SU-DHL-6 (cell line): Measurements from ENCODE around the gene PTPRH.
"Not testable (repeated sequence)": the region's sequence is repeated elsewhere in the genome, so short reads cannot be mapped to it uniquely, and the experiment has no call there.

ENCODE experiments used
- H2AFZ ChIP-seq: fragments of 200-600 bp; sonication (generic); 2 replicates; pipeline ENCODE4 v1.6.1; 2014; ENCODE audit warnings: low read depth, mild to moderate bottlenecking, moderate library complexity, mixed read lengths, antibody characterized with exemption, low read length; ENCODE audit not compliant: severe bottlenecking
- H3F3A ChIP-seq: fragments of 200-600 bp; shearing (Covaris generic); 2 replicates; pipeline ENCODE4 v1.6.0; 2016; ENCODE audit warnings: antibody characterized with exemption, mild to moderate bottlenecking; ENCODE audit not compliant: insufficient read depth
- H3K27ac ChIP-seq: fragments of 200-600 bp; sonication (generic); 2 replicates; pipeline ENCODE4 v1.5.1; 2016; ENCODE audit warnings: low read depth, mild to moderate bottlenecking, low read length, moderate library complexity, mixed read lengths
- H3K27me3 ChIP-seq: fragments of 200-600 bp; sonication (generic), shearing (Covaris generic); 2 replicates; pipeline ENCODE4 v1.6.0; 2014; ENCODE audit warnings: mild to moderate bottlenecking, low read length
- H3K36me3 ChIP-seq: fragments of 200-600 bp; sonication (generic); 2 replicates; pipeline ENCODE4 v1.6.1; 2014; ENCODE audit warnings: mild to moderate bottlenecking, low read length, mixed read lengths
- H3K4me2 ChIP-seq: fragments of 300-600, 200-600 bp; shearing (Covaris generic), sonication (generic); 2 replicates; pipeline ENCODE4 v1.6.0; 2014; ENCODE audit warnings: low read length, low read depth, mild to moderate bottlenecking; ENCODE audit not compliant: poor library complexity, severe bottlenecking
- H3K4me3 ChIP-seq: fragments of 200-600 bp; sonication (generic); 2 replicates; pipeline ENCODE4 v1.5.1; 2014; ENCODE audit warnings: antibody characterized with exemption, low read length, mild to moderate bottlenecking, mixed read lengths; ENCODE audit not compliant: insufficient read depth, poor library complexity, severe bottlenecking
- H3K79me2 ChIP-seq: fragments of 200-600 bp; sonication (generic); 2 replicates; pipeline ENCODE4 v1.6.1; 2014; ENCODE audit warnings: mild to moderate bottlenecking, low read length, moderate library complexity; ENCODE audit not compliant: insufficient read depth
- H3K9ac ChIP-seq: fragments of 200-600 bp; sonication (generic); 2 replicates; pipeline ENCODE4 v1.7.0; 2014; ENCODE audit warnings: mild to moderate bottlenecking, low read length
- H3K9me2 ChIP-seq: fragments of 200-600 bp; sonication (generic); replicated peaks from 2 replicates; pipeline ENCODE4 v1.6.1; 2014; ENCODE audit warnings: low read length; ENCODE audit not compliant: insufficient read depth
- H3K9me3 ChIP-seq: fragments of 200-600 bp; sonication (generic); 2 replicates; pipeline ENCODE4 v1.6.1; 2014; ENCODE audit warnings: low read length, mixed read lengths; ENCODE audit not compliant: insufficient read depth
- H4K20me1 ChIP-seq: fragments of 200-600 bp; sonication (generic); 2 replicates; pipeline ENCODE4 v1.6.1; 2014; ENCODE audit warnings: low read depth, mild to moderate bottlenecking, antibody characterized with exemption, low read length, moderate library complexity, mixed read lengths
- EZH2phosphoT487 ChIP-seq: fragments of 200-600 bp; sonication (generic), shearing (Covaris generic); conservative IDR thresholded peaks from 2 replicates; pipeline ENCODE4 v1.6.1; 2018; ENCODE audit warnings: mild to moderate bottlenecking, antibody characterized with exemption, low read length, moderate library complexity, mixed read lengths
- TF ChIP-seq, protein P1 (sequence below): fragments of 200-600 bp; sonication (generic); IDR thresholded peaks from one replicate; pipeline ENCODE4 v1.5.1; 2017; ENCODE audit warnings: antibody characterized with exemption, mild to moderate bottlenecking, low read length, moderate library complexity; ENCODE audit not compliant: insufficient read depth, poor library complexity, severe bottlenecking

The PTPRH gene

DNA sequence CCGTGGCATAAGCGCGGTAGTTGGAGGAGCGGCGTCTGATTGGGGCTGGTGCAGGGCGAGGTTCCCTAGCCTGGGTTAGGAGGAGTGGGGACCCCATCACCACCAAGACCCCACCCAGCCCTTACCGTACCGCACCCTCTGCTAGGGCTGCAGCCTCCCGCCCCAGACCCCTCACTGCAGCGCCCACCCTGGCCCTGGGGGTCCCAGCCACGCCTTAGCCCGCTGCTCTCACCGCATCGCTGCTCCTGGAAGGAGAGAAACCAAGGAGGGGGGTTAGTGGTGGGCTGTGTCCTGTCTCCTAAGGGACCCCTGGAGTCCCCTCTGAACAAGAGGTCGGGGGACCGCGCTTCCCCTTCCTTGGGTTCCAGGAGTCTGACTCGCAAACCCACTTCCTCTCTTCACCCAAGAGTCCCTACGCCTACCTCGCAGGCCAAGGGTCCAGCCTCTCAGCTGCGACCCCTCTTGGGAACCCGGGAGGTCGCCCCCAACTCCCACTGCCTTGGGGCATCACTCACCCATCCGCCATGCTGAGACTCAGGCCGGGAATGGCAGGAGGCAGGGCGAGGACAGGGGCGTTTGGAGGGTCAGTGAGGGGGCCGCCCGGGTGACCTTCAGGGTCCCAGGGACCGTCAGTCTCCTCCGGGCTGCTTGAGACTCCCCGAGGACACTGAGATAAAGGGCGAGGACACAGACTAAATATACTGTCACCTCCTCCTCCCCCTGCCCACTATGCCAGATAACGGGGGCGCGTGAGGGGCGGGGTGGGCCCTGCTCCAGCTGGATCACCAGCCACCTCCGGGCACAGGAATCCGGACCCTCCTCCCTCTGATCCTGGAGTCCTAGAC, 52.0 kb downstream of the PTPRH start, which contains the start of gene TNNI3:
Gene TNNI3 (minus strand): TSS at position 669 of the 845 bp plus-strand sequence. CDS start 143 bp downstream, at position 526.
- Histone ChIP-seq H4K20me1 (no peaks in the 10 kb centered on the region), H3K4me2 (no peak within 1 kb of the TSS), H3K27ac (no peak within 1 kb of the TSS), H3K36me3 (no peaks in the 10 kb centered on the region), H3K27me3 (no peaks in the 10 kb centered on the region), H3K9ac (no peak within 1 kb of the TSS), H3F3A (peaks cover 1% of the 10 kb centered on the region; the same call in 1 of the 2 replicates), H3K9me2 (no peaks in the 10 kb centered on the region), H3K4me3 (no peak within 1 kb of the TSS), H2AFZ (no peak within 1 kb of the TSS), H3K9me3 (no peaks in the 10 kb centered on the region), H3K79me2 (no peaks in the 10 kb centered on the region)
- TF ChIP-seq, protein P1, sequence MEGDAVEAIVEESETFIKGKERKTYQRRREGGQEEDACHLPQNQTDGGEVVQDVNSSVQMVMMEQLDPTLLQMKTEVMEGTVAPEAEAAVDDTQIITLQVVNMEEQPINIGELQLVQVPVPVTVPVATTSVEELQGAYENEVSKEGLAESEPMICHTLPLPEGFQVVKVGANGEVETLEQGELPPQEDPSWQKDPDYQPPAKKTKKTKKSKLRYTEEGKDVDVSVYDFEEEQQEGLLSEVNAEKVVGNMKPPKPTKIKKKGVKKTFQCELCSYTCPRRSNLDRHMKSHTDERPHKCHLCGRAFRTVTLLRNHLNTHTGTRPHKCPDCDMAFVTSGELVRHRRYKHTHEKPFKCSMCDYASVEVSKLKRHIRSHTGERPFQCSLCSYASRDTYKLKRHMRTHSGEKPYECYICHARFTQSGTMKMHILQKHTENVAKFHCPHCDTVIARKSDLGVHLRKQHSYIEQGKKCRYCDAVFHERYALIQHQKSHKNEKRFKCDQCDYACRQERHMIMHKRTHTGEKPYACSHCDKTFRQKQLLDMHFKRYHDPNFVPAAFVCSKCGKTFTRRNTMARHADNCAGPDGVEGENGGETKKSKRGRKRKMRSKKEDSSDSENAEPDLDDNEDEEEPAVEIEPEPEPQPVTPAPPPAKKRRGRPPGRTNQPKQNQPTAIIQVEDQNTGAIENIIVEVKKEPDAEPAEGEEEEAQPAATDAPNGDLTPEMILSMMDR: no peak
- no peak for TF ChIP-seq EZH2phosphoT487

- TF ChIP-seq, protein P1: no peak
- TF ChIP-seq EZH2phosphoT487: no peak
- no peaks in the 10 kb centered on the region for H3K9me3 ChIP-seq
- H3K4me2 ChIP-seq: no peak overlapping the region
- no peaks in the 10 kb centered on the region for H3K79me2 ChIP-seq
- H3K9ac ChIP-seq: no peak overlapping the region
- no peak overlapping the region for H3K4me3 ChIP-seq
- no peak overlapping the region for H2AFZ ChIP-seq
- no peaks in the 10 kb centered on the region for H3K9me2 ChIP-seq
- H3K36me3 ChIP-seq: no peaks in the 10 kb centered on the region
- H3K27me3 ChIP-seq: no peaks in the 10 kb centered on the region
- no peaks in the 10 kb centered on the region for H4K20me1 ChIP-seq
- H3K27ac ChIP-seq: no peak overlapping the region
- H3F3A ChIP-seq: peaks cover 4% of the 10 kb centered on the region; the same call in 1 of the 2 replicates
Measured at GRCh38 chr19:55156202-55157063, 52.9 kb downstream of the PTPRH start.

GRCh38 chr19:55155784-55156183, 53.5 kb downstream of the PTPRH start:
- H3K4me3 ChIP-seq: not testable (repeated sequence)

More at GRCh38 chr19:55155784-55156183, 53.5 kb downstream of the PTPRH start:
- H3K79me2 ChIP-seq, H3K36me3 ChIP-seq, H3K27me3 ChIP-seq, H2AFZ ChIP-seq, H3K9me2 ChIP-seq, H3K9me3 ChIP-seq, H4K20me1 ChIP-seq, H3K4me2 ChIP-seq, H3K9ac ChIP-seq, H3K27ac ChIP-seq, H3F3A ChIP-seq: not testable (repeated sequence)
